ENCODE measurements around the gene C4orf51.

Gene C4orf51

DNA sequence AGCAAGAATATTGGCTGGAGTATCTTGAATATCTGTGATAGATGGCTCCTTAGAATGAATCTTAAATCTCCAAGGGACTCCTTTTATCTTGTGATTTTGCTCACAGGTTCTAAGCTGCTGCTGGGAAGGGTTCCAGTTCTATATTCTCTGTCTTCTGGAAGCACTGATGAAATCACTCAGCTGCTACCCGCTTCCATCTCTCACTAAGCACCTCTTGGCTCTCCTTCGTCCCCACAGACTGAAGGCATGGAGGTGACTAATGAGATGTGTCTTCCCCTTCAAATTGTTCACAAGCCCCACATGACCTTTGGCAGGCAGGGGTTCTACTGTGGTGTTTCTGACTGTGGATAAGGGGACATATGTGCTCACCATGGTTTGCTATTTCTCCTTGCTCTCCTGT lies 75.9 kb downstream of the C4orf51 start:
- Histone ChIP-seq H3K36me3 (ENCODE audit: insufficient read depth, low read length) (no peaks in the 10 kb centered on the region), H2AFZ (ENCODE audit: low read length, unreplicated experiment) (no peak overlapping the region), H3K27me3 (ENCODE audit: insufficient read depth, low read length) (no peaks in the 10 kb centered on the region)

DNA sequence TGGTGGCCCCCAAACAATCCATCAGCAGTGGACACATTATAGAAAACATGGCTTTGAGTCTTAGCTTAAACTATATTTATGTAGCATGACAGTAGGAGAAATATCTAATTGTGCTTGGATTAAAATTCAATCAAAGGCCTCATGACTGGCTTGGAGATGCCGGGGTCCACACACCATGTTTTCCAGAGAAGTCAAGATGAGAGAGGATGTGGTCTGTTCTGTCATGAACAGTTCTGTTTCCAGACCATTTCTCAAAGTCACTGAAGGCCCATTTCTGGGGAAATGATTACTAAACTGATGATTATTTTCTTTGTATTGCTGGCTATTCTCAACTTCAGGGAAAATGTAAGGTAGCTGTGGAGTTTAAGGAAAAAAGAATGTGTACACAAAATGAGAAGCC lies 76.3 kb downstream of the C4orf51 start:
- Histone ChIP-seq H3K79me2 (ENCODE audit: control insufficient read depth, insufficient read depth, low read length, unreplicated experiment) (no peaks in the 10 kb centered on the region), H3K27me3 (ENCODE audit: insufficient read depth, low read length) (no peaks in the 10 kb centered on the region), H3K36me3 (ENCODE audit: insufficient read depth, low read length) (no peaks in the 10 kb centered on the region), H3K27ac (ENCODE audit: low read depth, low read length) (no peak overlapping the region), H3K4me1 (ENCODE audit: control insufficient read depth, insufficient read depth, low read length, unreplicated experiment) (no peaks in the 10 kb centered on the region), H2AFZ (ENCODE audit: low read length, unreplicated experiment) (no peak overlapping the region), H3K4me3 (ENCODE audit: low read depth, low read length) (no peak overlapping the region)

More for the DNA sequence above, 75.9 kb downstream of the C4orf51 start:
- Histone ChIP-seq H3K4me1 (ENCODE audit: control insufficient read depth, insufficient read depth, low read length, unreplicated experiment) (no peaks in the 10 kb centered on the region), H3K79me2 (ENCODE audit: control insufficient read depth, insufficient read depth, low read length, unreplicated experiment) (no peaks in the 10 kb centered on the region), H3K27ac (ENCODE audit: low read depth, low read length) (no peak overlapping the region), H3K4me3 (ENCODE audit: low read depth, low read length) (no peak overlapping the region)

DNA sequence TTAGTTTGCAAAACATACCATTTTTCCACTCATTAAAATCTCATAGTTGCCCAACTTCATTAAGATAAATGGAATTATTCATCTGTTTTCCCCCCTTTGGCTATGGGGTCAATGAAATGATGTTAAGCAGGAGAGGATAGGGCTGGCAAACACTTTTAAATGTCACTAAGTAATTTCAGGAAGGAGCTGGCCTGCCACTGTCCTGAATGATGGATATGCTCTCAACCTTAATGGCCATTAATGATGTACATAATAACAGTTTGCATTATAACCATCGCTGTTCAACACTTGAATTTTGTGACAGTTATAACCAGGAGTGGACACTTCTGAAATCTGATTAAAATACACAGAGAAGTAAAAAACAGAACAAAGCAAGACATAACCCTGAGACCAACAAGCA lies 77.2 kb downstream of the C4orf51 start:
- Histone ChIP-seq H3K36me3 (ENCODE audit: insufficient read depth, low read length) (no peaks in the 10 kb centered on the region), H3K27ac (ENCODE audit: low read depth, low read length) (no peak overlapping the region), H3K27me3 (ENCODE audit: insufficient read depth, low read length) (no peaks in the 10 kb centered on the region), H2AFZ (ENCODE audit: low read length, unreplicated experiment) (no peak overlapping the region), H3K4me1 (ENCODE audit: control insufficient read depth, insufficient read depth, low read length, unreplicated experiment) (no peaks in the 10 kb centered on the region), H3K4me3 (ENCODE audit: low read depth, low read length) (no peak overlapping the region), H3K79me2 (ENCODE audit: control insufficient read depth, insufficient read depth, low read length, unreplicated experiment) (no peaks in the 10 kb centered on the region)

DNA sequence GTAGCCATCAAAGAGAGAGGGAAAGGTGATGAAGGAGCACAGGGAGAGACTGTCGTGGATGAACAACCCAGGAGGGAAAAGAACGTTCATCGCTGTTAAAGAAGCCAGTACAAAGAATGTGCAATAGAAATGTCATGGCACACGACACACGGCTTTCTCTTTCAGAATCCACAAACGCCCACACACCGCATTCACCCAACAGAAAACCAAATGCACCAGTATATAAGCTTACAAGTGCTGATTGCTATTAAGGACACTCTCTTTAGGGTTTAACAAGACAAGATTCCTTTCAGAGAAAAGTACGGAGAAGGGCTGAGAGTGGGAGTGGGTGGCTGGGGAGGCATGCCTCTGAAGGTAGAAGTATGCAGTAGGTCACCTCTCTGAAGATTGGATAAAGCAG lies 80.2 kb downstream of the C4orf51 start:
- H3K27ac ChIP-seq (ENCODE audit: low read depth, low read length): no peak overlapping the region
- H3K27me3 ChIP-seq (ENCODE audit: insufficient read depth, low read length): no peaks in the 10 kb centered on the region
- H3K4me1 ChIP-seq (ENCODE audit: control insufficient read depth, insufficient read depth, low read length, unreplicated experiment): no peaks in the 10 kb centered on the region
- H3K79me2 ChIP-seq (ENCODE audit: control insufficient read depth, insufficient read depth, low read length, unreplicated experiment): no peaks in the 10 kb centered on the region
- H3K4me3 ChIP-seq (ENCODE audit: low read depth, low read length): no peak overlapping the region
- no peaks in the 10 kb centered on the region for H3K36me3 ChIP-seq (ENCODE audit: insufficient read depth, low read length)
- H2AFZ ChIP-seq (ENCODE audit: low read length, unreplicated experiment): no peak overlapping the region

DNA sequence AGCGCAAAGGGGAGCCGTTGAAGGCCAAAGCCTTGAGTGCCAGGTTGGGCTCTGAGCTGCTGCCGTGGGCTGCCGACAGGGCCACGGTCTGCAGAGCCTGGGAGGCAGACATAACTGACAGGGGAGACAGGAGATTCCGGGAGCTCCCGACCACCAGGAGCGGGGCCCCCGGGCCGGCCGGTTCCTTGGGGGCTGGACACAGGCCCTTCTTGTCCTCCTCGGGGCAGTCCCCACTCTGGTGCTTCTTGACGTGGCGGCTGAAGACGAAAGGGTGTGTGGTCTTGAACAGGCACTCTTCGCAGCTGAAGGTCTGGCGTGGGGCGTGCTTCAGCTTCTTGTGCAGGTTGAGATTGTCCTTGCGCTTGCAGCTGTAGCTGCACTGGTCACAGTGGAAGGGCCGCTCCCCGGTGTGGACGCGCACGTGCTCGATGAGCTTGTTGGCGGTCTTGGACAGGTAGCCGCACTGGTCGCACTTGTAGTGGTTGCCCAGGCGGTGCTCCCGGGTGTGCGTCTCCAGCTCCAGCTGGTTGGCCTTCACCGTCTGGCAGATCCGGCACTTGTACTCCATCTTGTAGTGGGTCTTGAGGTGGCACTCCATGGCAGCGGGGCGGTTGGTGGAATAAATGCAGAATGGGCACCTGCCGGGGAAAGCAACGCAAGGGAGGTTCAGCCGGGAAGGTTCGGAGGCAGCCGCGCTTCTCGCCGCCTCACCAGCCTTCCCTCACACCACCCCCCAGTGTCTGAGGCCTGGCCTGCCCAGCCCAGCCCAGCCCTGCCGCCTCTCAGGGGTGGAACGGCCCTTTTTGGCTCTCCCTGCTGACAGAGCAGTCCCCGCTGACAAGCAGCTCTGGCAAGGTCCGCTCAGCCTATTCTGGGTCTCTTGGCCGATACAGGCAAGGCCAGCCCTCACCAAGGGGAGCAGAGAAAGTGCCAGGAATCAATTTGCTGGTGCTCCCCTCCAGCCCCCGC lies 81.3 kb downstream of the C4orf51 start:
- no peak overlapping the region for H3K4me3 ChIP-seq (ENCODE audit: low read depth, low read length)
- no peaks in the 10 kb centered on the region for H3K36me3 ChIP-seq (ENCODE audit: insufficient read depth, low read length)
- no peak overlapping the region for H2AFZ ChIP-seq (ENCODE audit: low read length, unreplicated experiment)
- no peaks in the 10 kb centered on the region for H3K27me3 ChIP-seq (ENCODE audit: insufficient read depth, low read length)
- no peaks in the 10 kb centered on the region for H3K4me1 ChIP-seq (ENCODE audit: control insufficient read depth, insufficient read depth, low read length, unreplicated experiment)
- no peaks in the 10 kb centered on the region for H3K79me2 ChIP-seq (ENCODE audit: control insufficient read depth, insufficient read depth, low read length, unreplicated experiment)
- H3K27ac ChIP-seq (ENCODE audit: low read depth, low read length): no peak overlapping the region

DNA sequence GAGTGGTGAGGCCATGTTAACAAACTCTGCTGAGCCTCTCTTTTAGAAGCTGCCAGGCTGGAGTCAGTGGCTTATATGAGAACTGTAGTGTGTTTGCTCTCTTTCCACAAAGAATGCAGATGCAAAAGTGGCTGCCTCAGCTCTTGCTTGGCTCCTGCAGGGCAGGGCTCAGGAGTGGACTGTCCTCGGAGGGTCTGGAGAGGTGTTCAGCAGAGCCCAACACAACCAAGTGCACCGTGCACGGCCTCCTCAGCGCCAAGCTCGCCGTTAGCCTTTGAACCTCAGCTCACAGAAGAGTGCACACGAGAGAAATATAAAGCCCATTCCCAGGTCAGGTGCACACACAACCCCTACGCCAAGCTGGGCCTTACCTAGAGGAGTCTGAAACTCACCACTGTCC lies 82.8 kb downstream of the C4orf51 start:
- H3K4me3 ChIP-seq (ENCODE audit: low read depth, low read length): no peak overlapping the region
- no peaks in the 10 kb centered on the region for H3K4me1 ChIP-seq (ENCODE audit: control insufficient read depth, insufficient read depth, low read length, unreplicated experiment)
- H3K27ac ChIP-seq (ENCODE audit: low read depth, low read length): no peak overlapping the region
- H3K79me2 ChIP-seq (ENCODE audit: control insufficient read depth, insufficient read depth, low read length, unreplicated experiment): no peaks in the 10 kb centered on the region
- no peaks in the 10 kb centered on the region for H3K27me3 ChIP-seq (ENCODE audit: insufficient read depth, low read length)
- H3K36me3 ChIP-seq (ENCODE audit: insufficient read depth, low read length): no peaks in the 10 kb centered on the region
- H2AFZ ChIP-seq (ENCODE audit: low read length, unreplicated experiment): no peak overlapping the region

DNA sequence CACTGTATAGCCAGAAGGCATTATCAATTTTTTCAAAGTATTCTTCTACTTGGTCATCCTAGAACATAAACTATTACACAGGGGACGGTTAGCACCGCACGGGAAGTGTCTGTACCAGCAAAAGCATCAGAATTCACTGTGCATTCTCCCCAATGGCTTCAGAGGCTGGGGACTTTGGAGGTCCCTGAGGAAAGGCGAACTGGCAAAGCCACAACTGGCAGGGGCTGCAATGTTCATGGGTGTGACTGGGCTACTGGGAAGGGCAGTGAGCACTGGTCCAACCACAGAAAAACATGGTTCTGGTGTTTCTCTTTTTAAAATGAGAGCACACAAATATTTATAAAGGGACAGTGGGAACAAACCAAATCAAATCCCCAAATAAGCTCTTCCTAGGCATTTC lies 83.5 kb downstream of the C4orf51 start:
- no peaks in the 10 kb centered on the region for H3K27me3 ChIP-seq (ENCODE audit: insufficient read depth, low read length)

DNA sequence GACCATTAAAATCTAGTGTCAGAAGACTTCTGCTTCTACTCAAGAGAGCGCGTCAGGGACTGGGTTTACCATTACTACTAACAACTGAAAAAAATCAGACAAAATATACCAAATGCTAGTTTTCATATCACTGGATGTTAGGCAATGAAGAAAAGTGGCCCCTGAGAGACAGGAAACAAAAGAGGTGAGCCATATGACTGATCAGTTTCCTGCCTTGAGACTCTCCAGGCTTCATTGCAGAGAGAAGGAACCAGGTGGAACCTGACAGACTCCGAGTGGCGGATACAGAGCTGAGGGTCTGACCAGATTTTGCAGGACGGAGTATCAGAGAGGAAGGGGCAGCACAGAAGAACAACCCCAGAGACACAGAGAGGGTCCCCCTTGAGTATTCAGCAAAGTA lies 86.3 kb downstream of the C4orf51 start:
- Histone ChIP-seq H3K27me3 (ENCODE audit: insufficient read depth, low read length) (no peaks in the 10 kb centered on the region), H2AFZ (ENCODE audit: low read length, unreplicated experiment) (no peak overlapping the region), H3K79me2 (ENCODE audit: control insufficient read depth, insufficient read depth, low read length, unreplicated experiment) (no peaks in the 10 kb centered on the region), H3K4me1 (ENCODE audit: control insufficient read depth, insufficient read depth, low read length, unreplicated experiment) (no peaks in the 10 kb centered on the region), H3K4me3 (ENCODE audit: low read depth, low read length) (no peak overlapping the region), H3K27ac (ENCODE audit: low read depth, low read length) (no peak overlapping the region), H3K36me3 (ENCODE audit: insufficient read depth, low read length) (no peaks in the 10 kb centered on the region)

More for the DNA sequence above, 83.5 kb downstream of the C4orf51 start:
- Histone ChIP-seq H3K36me3 (ENCODE audit: insufficient read depth, low read length) (no peaks in the 10 kb centered on the region), H3K27ac (ENCODE audit: low read depth, low read length) (no peak overlapping the region), H2AFZ (ENCODE audit: low read length, unreplicated experiment) (no peak overlapping the region), H3K4me3 (ENCODE audit: low read depth, low read length) (no peak overlapping the region), H3K4me1 (ENCODE audit: control insufficient read depth, insufficient read depth, low read length, unreplicated experiment) (no peaks in the 10 kb centered on the region), H3K79me2 (ENCODE audit: control insufficient read depth, insufficient read depth, low read length, unreplicated experiment) (no peaks in the 10 kb centered on the region)

DNA sequence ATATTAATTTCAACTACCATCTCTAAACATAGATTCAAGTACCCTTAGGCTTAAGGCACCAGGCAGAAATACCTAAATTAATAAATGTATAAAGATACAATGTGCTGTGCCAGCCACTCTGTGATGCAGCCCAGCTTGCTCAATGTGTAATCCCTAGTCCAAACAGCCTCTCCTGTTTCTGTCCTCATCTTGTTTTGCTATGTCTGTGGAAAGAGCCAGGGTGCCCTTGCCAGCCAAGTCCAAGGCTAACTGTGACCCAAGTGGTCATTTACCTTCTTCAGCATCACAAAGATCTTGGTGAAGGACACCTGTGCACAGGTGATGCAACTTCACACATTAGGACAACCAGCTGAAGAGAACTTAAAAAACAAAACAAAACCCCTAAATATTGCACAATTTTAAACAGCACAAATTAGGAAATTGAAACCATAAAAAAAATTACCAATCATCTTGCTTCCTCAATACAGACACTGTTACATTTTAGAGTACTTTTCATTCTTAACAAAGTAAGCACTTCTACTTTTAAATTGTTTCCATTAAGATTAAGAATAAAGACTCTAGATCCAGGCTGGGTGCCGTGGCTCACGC lies 89.6 kb downstream of the C4orf51 start:
- no peak overlapping the region for H3K4me3 ChIP-seq (ENCODE audit: low read depth, low read length)
- no peaks in the 10 kb centered on the region for H3K4me1 ChIP-seq (ENCODE audit: control insufficient read depth, insufficient read depth, low read length, unreplicated experiment)
- H3K36me3 ChIP-seq (ENCODE audit: insufficient read depth, low read length): no peaks in the 10 kb centered on the region
- H2AFZ ChIP-seq (ENCODE audit: low read length, unreplicated experiment): no peak overlapping the region
- H3K27ac ChIP-seq (ENCODE audit: low read depth, low read length): no peak overlapping the region
- no peaks in the 10 kb centered on the region for H3K27me3 ChIP-seq (ENCODE audit: insufficient read depth, low read length)
- H3K79me2 ChIP-seq (ENCODE audit: control insufficient read depth, insufficient read depth, low read length, unreplicated experiment): no peaks in the 10 kb centered on the region

DNA sequence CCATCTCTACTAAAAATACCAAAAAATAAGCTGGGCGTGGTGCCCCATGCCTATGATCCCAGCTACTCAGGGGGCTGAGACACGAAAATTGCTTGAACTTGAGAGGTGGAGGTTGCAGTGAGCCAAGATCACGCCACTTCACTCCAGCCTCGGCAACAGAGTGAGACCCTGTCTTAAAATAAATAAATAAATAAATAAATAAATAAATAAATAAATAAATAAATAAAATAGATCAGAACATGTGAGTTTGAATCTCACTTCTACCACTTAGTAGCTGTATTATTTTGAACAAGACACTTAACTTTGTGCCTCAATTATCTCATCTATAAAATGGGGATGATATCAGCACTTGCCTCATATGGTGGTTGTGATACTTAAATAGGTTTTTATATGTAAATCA lies 90.2 kb downstream of the C4orf51 start:
- no peaks in the 10 kb centered on the region for H3K36me3 ChIP-seq (ENCODE audit: insufficient read depth, low read length)

DNA sequence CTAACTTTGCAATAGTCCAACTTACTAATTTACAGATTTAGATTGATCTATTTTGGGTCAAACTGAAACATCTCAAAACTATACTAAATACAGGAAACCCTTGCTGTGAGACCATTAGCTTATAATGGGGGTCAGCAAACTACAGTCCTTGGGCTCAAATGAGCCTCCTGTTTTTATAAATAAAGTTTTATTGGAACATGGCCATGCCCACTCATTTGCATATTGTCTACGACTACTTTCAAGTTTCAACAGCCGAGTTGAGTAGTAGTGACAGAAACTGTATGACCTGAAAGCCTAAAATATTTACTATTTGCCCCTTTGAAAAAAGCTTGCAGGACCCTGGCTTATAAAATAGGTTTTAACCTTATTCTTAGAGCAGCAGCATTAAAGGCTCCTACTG lies 92.4 kb downstream of the C4orf51 start:
- no peak overlapping the region for H2AFZ ChIP-seq (ENCODE audit: low read length, unreplicated experiment)
- H3K4me3 ChIP-seq (ENCODE audit: low read depth, low read length): no peak overlapping the region
- H3K27ac ChIP-seq (ENCODE audit: low read depth, low read length): no peak overlapping the region
- H3K36me3 ChIP-seq (ENCODE audit: insufficient read depth, low read length): no peaks in the 10 kb centered on the region
- H3K27me3 ChIP-seq (ENCODE audit: insufficient read depth, low read length): no peaks in the 10 kb centered on the region
- no peaks in the 10 kb centered on the region for H3K4me1 ChIP-seq (ENCODE audit: control insufficient read depth, insufficient read depth, low read length, unreplicated experiment)
- no peaks in the 10 kb centered on the region for H3K79me2 ChIP-seq (ENCODE audit: control insufficient read depth, insufficient read depth, low read length, unreplicated experiment)

More for the DNA sequence above, 90.2 kb downstream of the C4orf51 start:
- Histone ChIP-seq H3K79me2 (ENCODE audit: control insufficient read depth, insufficient read depth, low read length, unreplicated experiment) (no peaks in the 10 kb centered on the region), H2AFZ (ENCODE audit: low read length, unreplicated experiment) (no peak overlapping the region), H3K27ac (ENCODE audit: low read depth, low read length) (no peak overlapping the region), H3K27me3 (ENCODE audit: insufficient read depth, low read length) (no peaks in the 10 kb centered on the region), H3K4me3 (ENCODE audit: low read depth, low read length) (no peak overlapping the region), H3K4me1 (ENCODE audit: control insufficient read depth, insufficient read depth, low read length, unreplicated experiment) (no peaks in the 10 kb centered on the region)
